WTC11 (cell line): Measurements from ENCODE around the gene CHERP. TPM values are rescaled to one million over a fixed set of nuclear protein-coding genes. Genes with fewer than 3 reads are reported as not detected.

ENCODE experiments used
- AR ChIP-seq: fragments of 250-450 bp; sonication (Bioruptor Pico); IDR thresholded peaks from 2 replicates; pipeline ENCODE4 v1.9.0; 2021; ENCODE audit warnings: mild to moderate bottlenecking
- ATF1 ChIP-seq: sonication (generic); formaldehyde crosslinking; IDR thresholded peaks from 2 replicates; pipeline ENCODE4 v1.8.1; 2023; ENCODE audit warnings: mild to moderate bottlenecking, moderate library complexity, missing genetic modification reagents
- ATF3 ChIP-seq: sonication (generic); formaldehyde crosslinking; conservative IDR thresholded peaks from 2 replicates; pipeline ENCODE4 v1.8.1; 2022; ENCODE audit warnings: mild to moderate bottlenecking, missing genetic modification reagents
- ATF6 ChIP-seq: sonication (generic); formaldehyde crosslinking; IDR thresholded peaks from 2 replicates; pipeline ENCODE4 v1.8.1; 2023; ENCODE audit warnings: mild to moderate bottlenecking, missing genetic modification reagents
- CBFB ChIP-seq: sonication (generic); formaldehyde crosslinking; IDR thresholded peaks from 2 replicates; pipeline ENCODE4 v1.8.1; 2022; ENCODE audit warnings: mild to moderate bottlenecking, low read depth, missing genetic modification reagents
- CREM ChIP-seq: sonication (generic); formaldehyde crosslinking; IDR thresholded peaks from 2 replicates; pipeline ENCODE4 v1.8.1; 2022; ENCODE audit warnings: mild to moderate bottlenecking, missing genetic modification reagents, moderate library complexity
- E2F4 ChIP-seq: sonication (generic); formaldehyde crosslinking; IDR thresholded peaks from 2 replicates; pipeline ENCODE4 v1.8.1; 2022; ENCODE audit warnings: low read depth, mild to moderate bottlenecking, moderate library complexity, missing genetic modification reagents, borderline replicate concordance
- ESRRA ChIP-seq: sonication (generic); formaldehyde crosslinking; IDR thresholded peaks from 2 replicates; pipeline ENCODE4 v1.8.1; 2022; ENCODE audit warnings: mild to moderate bottlenecking, missing genetic modification reagents, borderline replicate concordance
- GABPB1 ChIP-seq: sonication (generic); formaldehyde crosslinking; IDR thresholded peaks from 2 replicates; pipeline ENCODE4 v1.8.1; 2023; ENCODE audit warnings: mild to moderate bottlenecking, missing genetic modification reagents
- HMGA2 ChIP-seq: fragments of 250-450 bp; sonication (Bioruptor Pico); IDR thresholded peaks from 2 replicates; pipeline ENCODE4 v1.4.0; 2021; ENCODE audit warnings: mild to moderate bottlenecking, moderate library complexity
- HMGXB4 ChIP-seq: sonication (generic); formaldehyde crosslinking; IDR thresholded peaks from 2 replicates; pipeline ENCODE4 v1.8.1; 2023; ENCODE audit warnings: mild to moderate bottlenecking, moderate library complexity, missing genetic modification reagents
- IRF1 ChIP-seq: sonication (generic); formaldehyde crosslinking; IDR thresholded peaks from 2 replicates; pipeline ENCODE4 v1.8.0; 2023; ENCODE audit warnings: missing genetic modification reagents
- MAX ChIP-seq: sonication (generic); formaldehyde crosslinking; IDR thresholded peaks from 2 replicates; pipeline ENCODE4 v1.8.0; 2022; ENCODE audit warnings: mild to moderate bottlenecking, missing genetic modification reagents
- MYBL2 ChIP-seq: sonication (generic); formaldehyde crosslinking; IDR thresholded peaks from 2 replicates; pipeline ENCODE4 v1.8.1; 2023; ENCODE audit warnings: mild to moderate bottlenecking, moderate library complexity, missing genetic modification reagents
- NFYB ChIP-seq: sonication (generic); formaldehyde crosslinking; conservative IDR thresholded peaks from 2 replicates; pipeline ENCODE4 v1.8.0; 2022; ENCODE audit warnings: low read depth, missing genetic modification reagents
- NR2C2 ChIP-seq: sonication (generic); formaldehyde crosslinking; IDR thresholded peaks from 2 replicates; pipeline ENCODE4 v1.8.0; 2022; ENCODE audit warnings: mild to moderate bottlenecking, missing genetic modification reagents
- RELA ChIP-seq: sonication (generic); formaldehyde crosslinking; IDR thresholded peaks from 2 replicates; pipeline ENCODE4 v1.8.1; 2022; ENCODE audit warnings: missing genetic modification reagents, mild to moderate bottlenecking, borderline replicate concordance
- SP1 ChIP-seq: sonication (generic); formaldehyde crosslinking; conservative IDR thresholded peaks from 2 replicates; pipeline ENCODE4 v1.8.1; 2022; ENCODE audit warnings: missing genetic modification reagents
- TEAD1 ChIP-seq: sonication (generic); formaldehyde crosslinking; IDR thresholded peaks from 2 replicates; pipeline ENCODE4 v1.8.0; 2022; ENCODE audit warnings: mild to moderate bottlenecking, missing genetic modification reagents
- USF2 ChIP-seq: sonication (generic); formaldehyde crosslinking; IDR thresholded peaks from 2 replicates; pipeline ENCODE4 v1.8.1; 2023; ENCODE audit warnings: mild to moderate bottlenecking, missing genetic modification reagents, moderate library complexity
- ZNF232 ChIP-seq: sonication (generic); formaldehyde crosslinking; IDR thresholded peaks from 2 replicates; pipeline ENCODE4 v1.8.0; 2022; ENCODE audit warnings: mild to moderate bottlenecking, missing genetic modification reagents
- ZNF396 ChIP-seq: fragments of 250-450 bp; sonication (Bioruptor Pico); IDR thresholded peaks from 2 replicates; pipeline ENCODE4 v1.8.0; 2021; ENCODE audit warnings: mild to moderate bottlenecking, moderate library complexity, borderline replicate concordance
- total RNA-seq: library from RNA; stranded (reverse); gene quantifications from 3 replicates; pipeline ENCODE4 v1.2.3, GENCODE V29; 2021

CHERP gene
- total RNA-seq, 1 experiment from 2014 or later: 98.7 TPM

GRCh38 chr19:16572332-16573211 lies 30.3 kb upstream of the CHERP start, which contains the start of gene SLC35E1 (continued):
- TF ChIP-seq ATF1 (CRISPR knock-in tag): peak; percentile 37; the same call in 1 of the 2 replicates
- TF ChIP-seq HMGA2: 0 out of 2 replicates have a peak, but pooled peaks have one; percentile 10
- peak; percentile 65 for TF ChIP-seq USF2 (CRISPR knock-in tag)
- peak; percentile 75; the same call in 1 of the 2 replicates for TF ChIP-seq MYBL2 (CRISPR knock-in tag)
- TF ChIP-seq MAX (CRISPR knock-in tag): peak; percentile 28; the same call in 1 of the 2 replicates
- TF ChIP-seq ATF3 (CRISPR knock-in tag): no peak
- TF ChIP-seq HMGXB4 (CRISPR knock-in tag): no peak
- no peak; the same call in 1 of the 2 replicates for TF ChIP-seq RELA
- TF ChIP-seq NFYB (CRISPR knock-in tag): peak; percentile 70
- no peak for TF ChIP-seq ZNF396 (CRISPR knock-in tag)
- TF ChIP-seq CREM (CRISPR knock-in tag): peak; percentile 97
- peak; percentile 31; the same call in 1 of the 2 replicates for TF ChIP-seq TEAD1 (CRISPR knock-in tag)
- peak; percentile 97 for TF ChIP-seq SP1
- no peak for TF ChIP-seq NR2C2 (CRISPR knock-in tag)
- no peak for TF ChIP-seq E2F4
- 0 out of 2 replicates have a peak, but pooled peaks have one; percentile 30 for TF ChIP-seq ATF6 (CRISPR knock-in tag)
- TF ChIP-seq GABPB1 (CRISPR knock-in tag): peak; percentile 64; the same call in 1 of the 2 replicates
- TF ChIP-seq CBFB (CRISPR knock-in tag): no peak
- TF ChIP-seq ZNF232 (CRISPR knock-in tag): 0 out of 2 replicates have a peak, but pooled peaks have one; percentile 8
- TF ChIP-seq ESRRA (CRISPR knock-in tag): peak; percentile 52; the same call in 1 of the 2 replicates
- no peak for TF ChIP-seq IRF1 (CRISPR knock-in tag)
- no peak for TF ChIP-seq AR (CRISPR knock-in tag)
